Measurements from ENCODE around the gene TKT. TPM values are rescaled to one million over a fixed set of nuclear protein-coding genes. Genes with fewer than 3 reads are reported as not detected.

The TKT gene
- total and polyA plus RNA-seq, 2 experiments from 2014 or later = 584 to 1,411 TPM

DNA sequence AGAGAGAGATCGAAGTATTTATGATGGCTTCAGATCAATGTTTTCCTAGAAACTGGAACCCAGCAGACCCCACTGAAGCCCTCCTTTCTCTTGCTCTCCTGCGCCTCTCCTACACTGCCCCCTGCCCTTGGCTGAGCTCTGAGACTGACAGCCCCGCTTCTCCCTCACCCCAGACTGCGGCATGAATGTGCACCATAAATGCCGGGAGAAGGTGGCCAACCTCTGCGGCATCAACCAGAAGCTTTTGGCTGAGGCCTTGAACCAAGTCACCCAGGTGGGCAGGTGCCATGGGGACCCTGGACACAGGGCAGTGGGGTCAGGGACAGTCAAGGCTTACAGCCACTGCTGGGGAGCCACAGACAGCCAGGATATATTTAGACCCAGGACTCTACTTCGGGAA, 71.1 kb downstream of the TKT start:
- Mint-ChIP-seq H3K27ac (peak overlapping the region; percentile 37; the same call in 1 of the 2 replicates), H3K36me3 (ENCODE audit: low read depth) (no peaks in the 10 kb centered on the region), H3K4me1 (peaks cover 6% of the 10 kb centered on the region), H3K27me3 (ENCODE audit: insufficient read depth, low read depth, poor library complexity) (peaks cover 2% of the 10 kb centered on the region), H3K4me3 (no peak overlapping the region), H3K9me3 (no peaks in the 10 kb centered on the region)
- no peaks in the 10 kb centered on the region for H3K27me3 ChIP-seq (ENCODE audit: insufficient read depth)
- no peaks in the 10 kb centered on the region for H3K4me1 ChIP-seq (ENCODE audit: insufficient read depth)
- TF ChIP-seq ZNF114 (CRISPR knock-in tag; IDR thresholded peaks at IDR 0.05) (no peak), CTCF (conservative IDR thresholded peaks at IDR 0.05; ENCODE audit: low read depth in 2 of 2) (peak in 1 of 2 experiments; percentile 25; a peak in 1 of 4 replicates)
- no peaks in the 10 kb centered on the region for H3K36me3 ChIP-seq (ENCODE audit: insufficient read depth)
- H3K4me2 ChIP-seq = no peak overlapping the region
- no peak overlapping the region for H2AFZ ChIP-seq
- H3K27ac ChIP-seq (ENCODE audit: low read depth) = no peak overlapping the region
- H3K79me2 ChIP-seq (replicated peaks; ENCODE audit: insufficient read depth) = no peaks in the 10 kb centered on the region
- H3F3A ChIP-seq (replicated peaks; ENCODE audit: low read depth) = no peaks in the 10 kb centered on the region
- H4K20me1 ChIP-seq (replicated peaks; ENCODE audit: insufficient read depth) = no peaks in the 10 kb centered on the region
- ATAC-seq (no peak), DNase-seq (ENCODE audit: low spot score) (no peak)
- no peak overlapping the region for H3K4me3 ChIP-seq
- H3K9me2 ChIP-seq (ENCODE audit: insufficient read depth) = no peaks in the 10 kb centered on the region

GRCh38 chr3:53183514-53183913, 72.3 kb downstream of the TKT start:
- Histone ChIP-seq H3K9me2 (ENCODE audit: insufficient read depth) (no peaks in the 10 kb centered on the region), H3K79me2 (replicated peaks; ENCODE audit: insufficient read depth) (no peaks in the 10 kb centered on the region), H3K4me2 (no peak overlapping the region), H3K36me3 (ENCODE audit: insufficient read depth) (no peaks in the 10 kb centered on the region), H3K4me3 (no peak overlapping the region), H4K20me1 (replicated peaks; ENCODE audit: insufficient read depth) (no peaks in the 10 kb centered on the region), H2AFZ (no peak overlapping the region), H3F3A (replicated peaks; ENCODE audit: low read depth) (no peaks in the 10 kb centered on the region), H3K4me1 (ENCODE audit: insufficient read depth) (no peaks in the 10 kb centered on the region), H3K27ac (ENCODE audit: low read depth) (no peak overlapping the region), H3K27me3 (ENCODE audit: insufficient read depth) (no peaks in the 10 kb centered on the region)
- no peaks in the 10 kb centered on the region; the same call in 2 of the 3 replicates for H3K36me3 Mint-ChIP-seq (ENCODE audit: low read depth)
- peaks cover 11% of the 10 kb centered on the region for H3K4me1 Mint-ChIP-seq
- no peak for DNase-seq (ENCODE audit: low spot score)
- peaks cover 5% of the 10 kb centered on the region for H3K27me3 Mint-ChIP-seq (ENCODE audit: insufficient read depth, low read depth, poor library complexity)
- no peak overlapping the region for H3K4me3 Mint-ChIP-seq
- H3K27ac Mint-ChIP-seq = no peak overlapping the region
- ATAC-seq = no peak
- H3K9me3 Mint-ChIP-seq = no peaks in the 10 kb centered on the region
- TF ChIP-seq ZNF331 (CRISPR knock-in tag; IDR thresholded peaks at IDR 0.05; ENCODE audit: low read depth) (no peak), POLR2AphosphoS5 (IDR thresholded peaks at IDR 0.05; ENCODE audit: low read depth) (no peak), ETS1 (IDR thresholded peaks at IDR 0.05) (no peak), EZH2phosphoT487 (IDR thresholded peaks at IDR 0.05; ENCODE audit: unreplicated experiment) (no peak), ZNF114 (CRISPR knock-in tag; IDR thresholded peaks at IDR 0.05) (no peak), EZH2 (IDR thresholded peaks at IDR 0.05; ENCODE audit: low read depth, unreplicated experiment) (no peak), NANOG (IDR thresholded peaks at IDR 0.05; ENCODE audit: borderline replicate concordance) (no peak), CREB1 (CRISPR knock-in tag; IDR thresholded peaks at IDR 0.05; ENCODE audit: low read depth) (no peak), CTCF (conservative IDR thresholded peaks at IDR 0.05; ENCODE audit: low read depth in 2 of 2) (no peak), JUNB (IDR thresholded peaks at IDR 0.05; ENCODE audit: unreplicated experiment) (no peak), STAT1 (IDR thresholded peaks at IDR 0.05; ENCODE audit: unreplicated experiment) (no peak)
- TF ChIP-seq, protein P1, sequence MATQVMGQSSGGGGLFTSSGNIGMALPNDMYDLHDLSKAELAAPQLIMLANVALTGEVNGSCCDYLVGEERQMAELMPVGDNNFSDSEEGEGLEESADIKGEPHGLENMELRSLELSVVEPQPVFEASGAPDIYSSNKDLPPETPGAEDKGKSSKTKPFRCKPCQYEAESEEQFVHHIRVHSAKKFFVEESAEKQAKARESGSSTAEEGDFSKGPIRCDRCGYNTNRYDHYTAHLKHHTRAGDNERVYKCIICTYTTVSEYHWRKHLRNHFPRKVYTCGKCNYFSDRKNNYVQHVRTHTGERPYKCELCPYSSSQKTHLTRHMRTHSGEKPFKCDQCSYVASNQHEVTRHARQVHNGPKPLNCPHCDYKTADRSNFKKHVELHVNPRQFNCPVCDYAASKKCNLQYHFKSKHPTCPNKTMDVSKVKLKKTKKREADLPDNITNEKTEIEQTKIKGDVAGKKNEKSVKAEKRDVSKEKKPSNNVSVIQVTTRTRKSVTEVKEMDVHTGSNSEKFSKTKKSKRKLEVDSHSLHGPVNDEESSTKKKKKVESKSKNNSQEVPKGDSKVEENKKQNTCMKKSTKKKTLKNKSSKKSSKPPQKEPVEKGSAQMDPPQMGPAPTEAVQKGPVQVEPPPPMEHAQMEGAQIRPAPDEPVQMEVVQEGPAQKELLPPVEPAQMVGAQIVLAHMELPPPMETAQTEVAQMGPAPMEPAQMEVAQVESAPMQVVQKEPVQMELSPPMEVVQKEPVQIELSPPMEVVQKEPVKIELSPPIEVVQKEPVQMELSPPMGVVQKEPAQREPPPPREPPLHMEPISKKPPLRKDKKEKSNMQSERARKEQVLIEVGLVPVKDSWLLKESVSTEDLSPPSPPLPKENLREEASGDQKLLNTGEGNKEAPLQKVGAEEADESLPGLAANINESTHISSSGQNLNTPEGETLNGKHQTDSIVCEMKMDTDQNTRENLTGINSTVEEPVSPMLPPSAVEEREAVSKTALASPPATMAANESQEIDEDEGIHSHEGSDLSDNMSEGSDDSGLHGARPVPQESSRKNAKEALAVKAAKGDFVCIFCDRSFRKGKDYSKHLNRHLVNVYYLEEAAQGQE (IDR thresholded peaks at IDR 0.05; ENCODE audit: unreplicated experiment) = no peak
